Measurements from ENCODE around the gene C4BPB. TPM values are rescaled to one million over a fixed set of nuclear protein-coding genes. Genes with fewer than 3 reads are reported as not detected.

The C4BPB gene
- polyA plus RNA-seq, 1 experiment: not detected

GRCh38 chr1:207055386-207056001 lies 33.2 kb upstream of the C4BPB start:
- CTCF ChIA-PET: interaction anchor here (0.7 to 1.1 kb wide), 3 partner anchors 9 to 266 kb away, joined by 3 to 4 read pairs (median 3); partner anchors contain the start of gene CD55
- H3K27me3 ChIP-seq (ENCODE audit: control insufficient read depth, insufficient read depth, low read length): no peaks in the 10 kb centered on the region
- DNase-seq (ENCODE audit: low read depth): no peak
- TF ChIP-seq CTCF (IDR thresholded peaks at IDR 0.05; ENCODE audit: insufficient read depth, low read depth, low read length): no peak
- POLR2A ChIA-PET: no interaction called here
- H3K36me3 ChIP-seq (ENCODE audit: control insufficient read depth, insufficient read depth, low read length): no peaks in the 10 kb centered on the region
- no peak overlapping the region for H3K4me3 ChIP-seq (ENCODE audit: low read depth, low read length)

GRCh38 chr1:207056673-207057072 lies 32.0 kb upstream of the C4BPB start:
- Histone ChIP-seq H3K36me3 (ENCODE audit: control insufficient read depth, insufficient read depth, low read length) (no peaks in the 10 kb centered on the region), H3K4me3 (ENCODE audit: low read depth, low read length) (no peak overlapping the region), H3K27me3 (ENCODE audit: control insufficient read depth, insufficient read depth, low read length) (no peaks in the 10 kb centered on the region)
- TF ChIP-seq CTCF (IDR thresholded peaks at IDR 0.05; ENCODE audit: insufficient read depth, low read depth, low read length): no peak
- ChIA-PET POLR2A (no interaction called here), CTCF (interaction anchor here (1.1 kb wide), 1 partner anchor 265 kb away, joined by 3 read pairs; the partner anchor contains the start of gene CD55)
- no peak for DNase-seq (ENCODE audit: low read depth)

DNA sequence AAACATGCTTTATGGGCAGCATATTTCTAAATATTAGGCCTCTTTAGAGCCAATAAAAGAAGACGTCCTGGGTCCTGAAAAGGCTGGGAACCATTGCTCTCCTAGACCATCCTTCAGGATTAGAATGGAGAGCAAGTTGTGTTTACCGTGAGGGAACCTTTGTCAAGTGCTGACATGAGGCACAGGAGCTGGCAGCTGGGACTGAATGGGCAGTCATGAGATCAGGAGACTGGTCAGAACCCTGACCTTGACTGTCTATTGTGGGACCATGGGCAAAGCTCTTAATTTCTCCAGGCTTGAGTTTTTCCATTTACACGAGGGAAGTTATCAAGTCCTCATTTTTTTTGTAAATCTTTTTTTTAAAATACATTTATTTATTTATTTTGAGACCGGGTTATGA lies 30.4 kb upstream of the C4BPB start:
- DNase-seq (ENCODE audit: low read depth): no peak
- ChIA-PET CTCF (interaction anchor here (2.0 kb wide), 1 partner anchor 10 kb away, joined by 5 read pairs; no protein-coding TSS in a partner anchor), POLR2A (no interaction called here)
- TF ChIP-seq CTCF (IDR thresholded peaks at IDR 0.05; ENCODE audit: insufficient read depth, low read depth, low read length): no peak
- Histone ChIP-seq H3K36me3 (ENCODE audit: control insufficient read depth, insufficient read depth, low read length) (no peaks in the 10 kb centered on the region), H3K27me3 (ENCODE audit: control insufficient read depth, insufficient read depth, low read length) (no peaks in the 10 kb centered on the region), H3K4me3 (ENCODE audit: low read depth, low read length) (no peak overlapping the region)

DNA sequence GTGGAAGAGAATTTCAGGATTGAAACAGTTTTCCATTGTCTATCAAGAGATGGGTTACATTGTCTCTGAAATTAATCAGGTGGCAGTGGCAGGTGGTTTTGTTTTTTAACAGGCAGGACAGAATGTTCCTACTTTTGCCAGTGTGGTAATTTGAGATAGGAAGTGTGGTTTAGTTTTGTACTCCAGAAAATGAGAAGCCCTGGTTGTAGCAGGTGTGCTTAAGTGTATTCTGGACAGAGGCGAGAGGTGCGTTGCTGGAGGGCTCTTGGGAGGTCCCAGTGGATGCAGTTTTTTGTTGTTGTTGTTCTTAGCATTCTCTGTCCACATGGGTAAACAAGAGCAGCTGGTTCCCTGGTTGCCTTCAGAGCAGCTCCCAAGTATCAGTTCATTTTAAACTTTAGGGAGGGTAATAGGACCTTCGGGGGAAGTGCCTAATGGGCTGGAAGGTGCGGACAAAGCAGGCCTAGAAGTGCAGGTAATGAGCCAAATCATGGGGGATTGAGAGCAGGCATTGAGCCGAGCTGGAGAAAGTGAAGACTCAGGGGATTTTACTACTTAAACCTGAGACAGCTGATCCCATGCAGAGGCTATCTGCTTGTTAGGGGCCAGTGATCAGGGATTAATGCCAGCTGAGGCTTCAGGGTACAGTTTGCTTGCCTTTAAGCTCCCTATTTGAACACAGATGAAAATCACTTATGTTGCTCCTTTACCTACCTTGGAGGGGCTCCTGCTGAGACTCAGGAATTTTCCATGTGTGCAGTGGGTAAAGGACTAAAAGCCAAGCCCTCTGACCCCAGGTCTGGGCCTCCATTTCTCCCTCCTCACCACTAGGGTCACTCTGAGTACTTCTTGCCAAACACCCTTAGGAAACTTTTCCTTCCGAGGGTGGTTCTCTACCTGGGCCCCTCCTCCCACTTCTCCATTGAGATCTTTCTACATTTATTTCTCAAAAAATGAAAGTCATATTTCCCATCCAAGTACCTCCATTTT lies 29.5 kb upstream of the C4BPB start:
- TF ChIP-seq CTCF (IDR thresholded peaks at IDR 0.05; ENCODE audit: insufficient read depth, low read depth, low read length): no peak
- ChIA-PET CTCF (interaction anchor here (1.0 to 2.0 kb wide), 2 partner anchors 8 to 11 kb away, joined by 3 to 5 read pairs; no protein-coding TSS in a partner anchor), POLR2A (no interaction called here)
- Histone ChIP-seq H3K27me3 (ENCODE audit: control insufficient read depth, insufficient read depth, low read length) (no peaks in the 10 kb centered on the region), H3K36me3 (ENCODE audit: control insufficient read depth, insufficient read depth, low read length) (no peaks in the 10 kb centered on the region), H3K4me3 (ENCODE audit: low read depth, low read length) (no peak overlapping the region)
- no peak for DNase-seq (ENCODE audit: low read depth)

DNA sequence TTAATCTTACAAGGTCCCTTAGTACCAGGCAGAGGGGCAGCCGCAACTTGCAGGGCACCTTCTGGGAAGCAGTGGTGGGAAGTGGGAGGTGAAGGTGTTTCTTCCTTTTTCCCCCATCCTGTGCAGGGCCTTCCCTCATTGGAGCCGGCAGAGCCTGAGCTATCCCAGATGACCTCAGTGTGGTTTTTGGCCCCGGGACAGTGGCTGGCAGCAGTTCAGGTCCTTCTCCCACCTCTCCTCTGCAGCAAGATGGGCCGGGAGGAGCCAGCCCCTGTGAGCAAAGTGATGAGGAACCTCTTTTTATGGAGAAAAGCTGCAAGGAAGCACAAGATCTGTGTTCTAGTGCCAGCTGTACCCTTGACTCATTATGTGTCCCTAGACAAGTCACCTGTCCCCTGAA lies 28.8 kb upstream of the C4BPB start:
- TF ChIP-seq CTCF (IDR thresholded peaks at IDR 0.05; ENCODE audit: insufficient read depth, low read depth, low read length): no peak
- Histone ChIP-seq H3K36me3 (ENCODE audit: control insufficient read depth, insufficient read depth, low read length) (no peaks in the 10 kb centered on the region), H3K27me3 (ENCODE audit: control insufficient read depth, insufficient read depth, low read length) (no peaks in the 10 kb centered on the region), H3K4me3 (ENCODE audit: low read depth, low read length) (no peak overlapping the region)
- DNase-seq (ENCODE audit: low read depth): no peak
- CTCF ChIA-PET: interaction anchor here (0.8 to 1.0 kb wide), 2 partner anchors 8 to 18 kb away, joined by 3 to 4 read pairs; no protein-coding TSS in a partner anchor
- POLR2A ChIA-PET: no interaction called here
